GM12872 (cell line): ENCODE measurements around the gene PRF1.

Source experiments
- TF ChIP-seq, protein P1 (sequence below): IDR thresholded peaks from 3 replicates; pipeline ENCODE4 v1.5.1; 2011; ENCODE audit warnings: low read depth, mild to moderate bottlenecking, low read length, moderate library complexity; ENCODE audit not compliant: insufficient read depth

The PRF1 gene

GRCh38 chr10:70573599-70574506, 28.7 kb downstream of the PRF1 start:
- TF ChIP-seq, protein P1, sequence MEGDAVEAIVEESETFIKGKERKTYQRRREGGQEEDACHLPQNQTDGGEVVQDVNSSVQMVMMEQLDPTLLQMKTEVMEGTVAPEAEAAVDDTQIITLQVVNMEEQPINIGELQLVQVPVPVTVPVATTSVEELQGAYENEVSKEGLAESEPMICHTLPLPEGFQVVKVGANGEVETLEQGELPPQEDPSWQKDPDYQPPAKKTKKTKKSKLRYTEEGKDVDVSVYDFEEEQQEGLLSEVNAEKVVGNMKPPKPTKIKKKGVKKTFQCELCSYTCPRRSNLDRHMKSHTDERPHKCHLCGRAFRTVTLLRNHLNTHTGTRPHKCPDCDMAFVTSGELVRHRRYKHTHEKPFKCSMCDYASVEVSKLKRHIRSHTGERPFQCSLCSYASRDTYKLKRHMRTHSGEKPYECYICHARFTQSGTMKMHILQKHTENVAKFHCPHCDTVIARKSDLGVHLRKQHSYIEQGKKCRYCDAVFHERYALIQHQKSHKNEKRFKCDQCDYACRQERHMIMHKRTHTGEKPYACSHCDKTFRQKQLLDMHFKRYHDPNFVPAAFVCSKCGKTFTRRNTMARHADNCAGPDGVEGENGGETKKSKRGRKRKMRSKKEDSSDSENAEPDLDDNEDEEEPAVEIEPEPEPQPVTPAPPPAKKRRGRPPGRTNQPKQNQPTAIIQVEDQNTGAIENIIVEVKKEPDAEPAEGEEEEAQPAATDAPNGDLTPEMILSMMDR = no peak

DNA sequence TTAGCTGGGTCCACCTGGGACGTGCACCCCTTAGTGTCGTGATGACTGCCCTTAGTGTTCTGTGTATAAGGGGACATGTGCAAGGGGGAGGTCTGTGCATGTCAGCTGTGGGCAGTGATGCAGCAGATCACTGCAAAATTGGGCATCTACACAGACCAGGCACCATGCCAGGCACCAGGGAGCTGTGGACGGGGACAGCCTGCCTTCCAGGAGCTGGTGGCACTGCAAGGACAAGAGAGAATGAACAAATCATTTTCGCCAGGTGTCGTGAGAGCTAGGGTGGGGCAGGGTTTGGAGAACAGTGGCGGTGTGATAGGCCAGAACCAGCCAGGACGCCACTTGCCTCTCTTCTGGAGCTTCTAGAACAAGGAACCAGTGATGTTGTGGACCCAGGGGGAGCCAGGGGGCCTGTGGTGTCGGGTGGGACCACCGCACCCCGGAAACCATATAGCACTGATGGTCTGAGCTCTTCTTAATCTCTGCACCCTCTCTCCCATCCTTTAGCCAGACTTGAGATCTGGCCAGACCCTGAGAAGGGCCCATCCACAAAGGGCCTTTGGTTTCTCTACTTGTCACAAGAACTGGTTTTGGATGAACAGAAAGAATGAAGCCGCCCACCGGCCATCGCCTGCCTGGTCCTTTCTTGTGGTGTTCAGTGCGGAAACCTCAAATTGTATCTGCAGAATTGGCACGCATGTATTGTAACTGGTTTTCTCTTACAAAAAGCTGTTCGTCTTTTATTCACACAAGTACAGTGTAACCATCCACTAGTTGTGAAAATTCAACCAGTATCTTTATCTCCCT, 30.7 kb downstream of the PRF1 start:
- TF ChIP-seq, protein P1 = no peak

- TF ChIP-seq, protein P1 = no peak
Measured at GRCh38 chr10:70571236-70571635, 31.3 kb downstream of the PRF1 start.

DNA sequence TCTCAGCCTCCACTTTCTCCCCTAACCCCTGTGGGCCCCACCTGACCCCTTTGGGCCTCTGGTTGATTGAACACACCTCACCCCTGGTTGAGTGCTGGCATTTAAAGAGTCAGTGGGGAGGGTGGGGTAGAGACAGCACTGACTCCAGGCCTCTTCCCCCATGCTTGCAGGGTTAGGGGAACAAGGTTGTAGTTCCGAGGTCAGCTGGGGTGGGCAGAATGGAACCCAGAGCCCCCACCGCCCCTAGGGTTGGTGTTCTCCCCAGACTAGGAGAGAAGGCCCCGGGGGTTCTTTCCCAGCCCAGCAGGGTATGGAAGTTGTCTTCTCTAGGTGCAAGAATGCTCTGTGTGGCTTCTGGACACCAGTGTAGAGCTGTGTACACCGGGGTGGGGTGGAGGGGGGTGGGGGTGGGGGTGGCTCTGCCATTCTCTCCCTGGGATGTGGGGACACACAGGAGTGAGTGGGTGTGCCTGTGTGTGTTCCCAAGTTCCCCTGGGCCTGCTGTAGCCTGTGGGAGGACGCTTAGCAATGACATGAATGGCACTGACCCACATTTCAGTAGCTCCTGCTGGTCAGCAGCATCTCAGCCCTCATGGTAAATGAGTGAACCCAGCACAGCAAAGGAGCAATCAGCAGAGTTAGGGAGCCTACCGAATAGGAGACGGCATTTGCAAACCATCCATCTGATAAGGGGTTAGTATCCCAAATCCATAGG, 33.6 kb downstream of the PRF1 start:
- TF ChIP-seq, protein P1 = no peak

- TF ChIP-seq, protein P1 = no peak
Measured at GRCh38 chr10:70568113-70568512, 34.4 kb downstream of the PRF1 start.

GRCh38 chr10:70567603-70568002, 34.9 kb downstream of the PRF1 start:
- TF ChIP-seq, protein P1 = no peak
